GM19397 (cell line): ENCODE data around the gene BTD.

Experiments
- ATAC-seq: cut with Tn5 transposase; IDR thresholded peaks from one replicate; pipeline ENCODE4 v1.9.1; 2021; ENCODE audit warnings: mild to moderate bottlenecking, moderate library complexity; ENCODE audit not compliant: unreplicated experiment

The BTD gene

DNA sequence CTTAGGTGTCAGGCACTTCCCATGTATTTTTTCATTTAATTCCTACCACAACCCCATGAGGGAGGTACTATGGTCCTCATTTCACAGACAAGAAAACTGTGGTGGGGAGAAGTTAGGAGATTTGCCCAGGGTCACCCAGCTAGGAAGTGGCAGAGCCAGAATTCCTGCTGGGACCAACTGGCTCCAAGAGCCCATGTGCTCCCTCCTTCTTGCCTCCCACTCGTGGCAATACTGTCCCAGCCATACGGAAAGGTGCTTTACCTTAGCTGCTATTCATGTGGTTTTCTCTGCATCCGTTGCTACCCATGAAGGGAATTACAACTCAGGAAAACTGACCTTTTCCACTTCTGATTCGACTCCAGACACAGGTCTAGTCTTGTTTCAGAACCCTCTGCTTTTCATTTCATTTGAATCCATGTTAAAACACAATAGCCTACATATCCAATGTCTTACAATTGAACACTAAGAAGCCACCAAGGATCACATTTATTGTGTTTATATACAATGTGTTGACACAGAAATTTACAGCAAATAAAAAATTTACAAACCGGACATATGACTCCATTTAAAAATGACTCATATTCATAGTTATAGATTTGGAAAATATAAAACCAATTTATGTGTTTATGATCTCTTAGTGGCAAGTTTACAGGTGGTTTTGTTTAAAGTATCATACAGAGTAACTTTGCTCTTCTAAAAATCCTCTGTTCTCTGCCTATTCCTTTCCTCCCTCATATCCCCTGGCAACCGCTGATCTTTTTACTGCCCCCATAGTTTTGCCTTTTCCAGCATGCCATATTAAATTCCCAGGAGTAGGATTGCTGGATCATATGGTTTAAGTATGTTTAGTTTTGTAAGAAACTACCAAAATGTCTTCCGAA lies 58.8 kb downstream of the BTD start:
- ATAC-seq = no peak

DNA sequence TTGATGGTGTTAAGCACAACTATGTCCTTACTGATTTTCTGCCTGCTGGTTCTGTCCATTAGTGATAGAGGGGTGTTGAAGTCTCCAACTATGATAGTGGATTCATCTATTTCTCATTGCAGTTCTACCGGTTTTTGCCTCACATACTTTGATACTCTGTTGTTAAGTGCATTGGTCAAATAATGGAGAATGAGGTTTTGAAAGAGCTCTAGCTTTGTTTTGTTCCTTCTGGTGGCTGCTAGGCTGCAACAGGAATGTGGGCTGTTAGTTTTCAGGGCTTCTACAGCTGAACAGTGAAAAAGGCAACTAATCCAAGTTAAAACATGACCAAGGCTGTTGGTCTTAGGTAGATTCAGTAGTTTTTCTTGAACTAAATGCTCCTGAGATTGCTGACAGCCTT lies 62.6 kb downstream of the BTD start:
- no peak for ATAC-seq

DNA sequence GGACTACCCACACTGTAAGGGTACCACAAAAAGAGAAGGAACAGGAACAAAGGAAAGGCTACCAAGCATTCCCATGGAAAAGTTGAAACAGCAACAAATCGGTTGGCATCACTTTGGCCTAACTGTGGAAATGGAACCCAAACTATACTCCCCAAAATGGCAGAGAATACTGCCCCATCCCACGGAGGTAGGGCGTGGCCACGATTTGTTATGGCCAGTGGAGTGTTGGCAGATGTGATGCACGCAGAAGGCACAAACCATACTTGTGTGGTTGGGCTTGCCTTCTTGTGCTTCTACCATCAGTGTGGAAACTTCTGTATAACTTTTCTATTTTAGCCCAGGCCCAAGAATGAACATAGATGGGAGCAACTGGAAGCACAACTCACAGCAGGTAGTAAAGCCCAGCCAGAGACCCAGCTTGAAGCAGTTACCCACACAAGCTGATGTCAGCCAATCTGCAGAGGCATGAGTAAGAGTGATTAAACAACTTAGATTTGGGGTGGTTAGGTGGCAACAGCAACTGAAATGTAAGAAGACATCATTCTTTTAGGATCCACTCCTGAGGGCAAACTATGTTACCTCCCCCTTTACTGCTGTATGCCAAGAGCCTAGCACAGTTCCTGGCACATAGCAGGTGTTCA lies 64.1 kb downstream of the BTD start:
- ATAC-seq = no peak

DNA sequence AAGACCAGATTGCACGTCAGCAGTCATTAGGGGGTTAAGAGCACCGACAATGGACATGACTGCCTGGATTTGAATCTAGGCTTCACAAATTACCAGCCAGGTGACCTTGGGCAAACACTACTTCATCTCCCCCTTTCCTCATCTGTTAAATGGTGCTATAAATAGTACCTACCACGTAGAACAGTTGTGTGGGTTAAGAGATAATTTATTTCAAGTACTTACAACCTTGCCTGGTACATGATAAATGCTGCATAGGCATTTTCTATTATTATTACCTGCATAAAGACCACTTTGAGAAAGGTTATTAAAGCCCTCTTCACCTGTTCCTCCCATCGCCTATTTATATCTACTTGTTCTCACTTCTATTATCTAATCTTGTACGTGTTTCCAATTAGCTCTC lies 64.7 kb downstream of the BTD start:
- ATAC-seq = no peak

DNA sequence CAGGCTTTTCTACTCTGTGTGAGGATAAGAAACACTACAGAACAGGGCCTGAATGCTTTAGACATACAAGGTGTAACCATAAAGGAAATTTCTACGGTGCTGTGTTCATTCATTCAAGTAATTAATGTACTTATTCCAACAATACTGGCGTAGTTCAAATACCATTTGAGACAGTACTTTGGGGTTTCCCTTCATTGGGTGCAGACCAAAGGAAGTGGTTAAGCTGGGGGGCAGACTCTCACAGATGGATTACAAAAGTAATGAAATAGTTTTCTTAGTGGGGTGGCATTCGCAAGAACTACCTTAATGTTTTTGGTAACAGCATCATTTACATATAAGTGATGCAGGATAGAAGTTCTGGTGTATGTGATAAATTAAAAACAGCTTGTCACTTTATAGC lies 65.9 kb downstream of the BTD start:
- ATAC-seq = no peak

DNA sequence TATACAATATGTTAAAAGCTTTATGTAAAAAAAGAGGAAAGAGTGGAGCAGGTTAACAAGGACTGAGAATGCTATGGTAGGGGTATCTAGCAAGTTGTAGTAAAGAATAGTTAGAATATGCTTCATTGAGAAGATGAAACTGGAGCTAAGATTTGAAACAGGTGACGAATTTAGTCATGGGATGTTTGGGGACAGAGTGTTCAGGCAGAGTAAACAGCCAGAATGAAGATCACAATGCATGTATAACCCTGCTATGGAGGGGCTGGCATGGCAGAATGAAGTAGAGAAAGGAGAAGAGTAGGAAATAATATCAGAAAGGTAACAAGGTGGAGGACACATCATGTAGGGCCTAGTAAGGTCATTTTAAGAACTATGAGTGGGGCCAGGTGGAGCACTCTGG lies 72.0 kb downstream of the BTD start:
- ATAC-seq = no peak

DNA sequence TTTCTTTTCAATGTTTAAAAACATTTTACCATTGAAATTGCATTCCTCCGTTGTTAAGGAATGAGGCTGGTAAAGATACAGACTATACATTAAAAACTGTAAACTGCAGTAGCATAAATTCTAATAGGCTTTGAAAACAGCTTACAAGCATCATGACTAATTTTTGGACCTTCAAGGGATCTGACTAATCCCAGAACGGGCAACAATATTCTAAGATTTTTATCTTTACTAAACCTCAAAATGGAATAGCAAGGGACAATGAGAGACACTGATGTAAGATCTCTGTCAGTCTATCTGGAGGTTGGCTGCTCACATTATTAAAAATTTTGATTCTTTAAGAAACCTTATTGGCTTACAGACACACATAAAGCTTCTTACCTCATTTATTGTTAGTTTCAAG lies 74.7 kb downstream of the BTD start:
- no peak for ATAC-seq

DNA sequence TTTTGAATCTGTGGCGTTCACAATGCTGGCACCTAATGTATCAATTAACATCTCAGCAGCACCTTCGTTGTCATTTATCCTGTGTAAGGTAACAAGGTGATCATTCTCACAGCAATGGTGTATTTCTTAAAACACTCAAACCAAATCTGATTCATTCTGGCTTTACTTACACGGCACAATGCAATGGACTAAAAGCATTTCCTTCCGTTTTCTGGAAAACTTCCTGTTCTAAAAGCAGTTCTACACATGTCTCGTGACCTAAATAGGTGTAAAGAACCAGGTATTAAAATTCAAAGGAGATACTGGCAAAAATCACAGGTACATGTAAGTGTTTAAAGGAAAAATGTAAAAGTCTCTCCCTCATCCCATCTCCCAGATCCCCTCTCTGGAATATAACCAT lies 77.8 kb downstream of the BTD start:
- ATAC-seq = no peak

DNA sequence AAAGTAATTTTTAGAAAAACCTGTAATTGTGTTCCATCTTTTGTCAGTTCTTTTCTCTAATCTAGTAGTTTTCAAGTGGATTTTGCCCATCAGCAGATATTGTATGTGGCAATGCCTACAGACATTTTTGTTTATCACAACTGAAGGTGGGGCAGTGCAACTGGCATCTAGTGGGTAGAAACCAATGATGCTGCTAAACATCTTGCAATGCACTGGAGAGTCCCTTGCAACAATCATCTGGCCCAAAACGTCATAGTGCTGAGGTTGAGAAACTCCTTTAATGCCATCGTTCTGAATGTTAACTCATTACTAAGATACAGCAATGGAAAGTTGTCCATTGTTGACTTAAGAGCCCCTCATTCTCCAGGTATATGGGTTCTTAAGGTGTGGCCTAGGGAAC lies 80.1 kb downstream of the BTD start:
- ATAC-seq = no peak

DNA sequence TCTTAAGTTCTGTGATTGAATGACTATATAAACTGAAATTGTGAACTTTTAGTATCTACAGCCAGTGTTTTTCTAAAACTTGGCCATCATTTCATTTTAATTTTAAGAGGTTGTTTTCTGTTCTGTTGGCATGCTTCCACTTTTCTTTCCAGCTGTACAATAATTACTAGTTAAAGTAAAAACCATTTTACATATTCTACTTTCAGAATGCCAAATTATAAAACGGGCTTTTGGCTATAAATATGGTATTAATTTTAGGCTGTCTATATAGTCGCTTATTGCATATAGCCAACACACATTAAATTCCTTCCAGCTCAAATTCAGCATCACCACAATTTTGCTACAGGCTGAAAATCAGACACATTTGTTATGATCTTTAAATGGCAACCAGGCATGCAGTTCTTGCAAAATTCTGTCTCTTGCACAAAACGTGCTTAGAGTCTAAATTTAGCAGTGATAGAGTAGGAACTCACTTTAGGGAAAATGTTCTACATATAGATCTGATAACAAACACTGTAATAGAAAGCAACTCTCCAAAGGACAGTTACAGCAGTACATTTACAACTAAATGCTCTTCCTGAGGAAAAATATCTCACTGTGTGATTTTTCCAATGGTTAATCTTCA lies 81.1 kb downstream of the BTD start:
- ATAC-seq = no peak

DNA sequence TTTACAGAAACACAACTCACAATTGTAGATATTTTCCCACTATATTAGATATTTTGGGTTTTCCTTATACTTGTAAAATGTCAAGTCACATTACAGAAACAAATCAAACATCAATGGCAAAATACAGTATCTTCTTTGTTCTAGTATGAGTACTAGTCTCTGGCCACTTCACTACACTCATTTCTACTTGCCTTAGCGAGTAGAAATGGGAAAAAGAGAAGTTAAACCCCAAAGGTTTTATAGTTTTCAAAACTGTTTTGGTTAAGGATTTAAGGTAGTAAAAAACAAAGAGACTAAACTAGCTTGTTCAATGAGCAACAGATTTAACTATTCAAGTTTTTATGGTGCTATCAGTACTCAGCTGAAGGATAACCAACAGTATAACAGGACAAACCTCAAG lies 81.7 kb downstream of the BTD start:
- no peak for ATAC-seq

DNA sequence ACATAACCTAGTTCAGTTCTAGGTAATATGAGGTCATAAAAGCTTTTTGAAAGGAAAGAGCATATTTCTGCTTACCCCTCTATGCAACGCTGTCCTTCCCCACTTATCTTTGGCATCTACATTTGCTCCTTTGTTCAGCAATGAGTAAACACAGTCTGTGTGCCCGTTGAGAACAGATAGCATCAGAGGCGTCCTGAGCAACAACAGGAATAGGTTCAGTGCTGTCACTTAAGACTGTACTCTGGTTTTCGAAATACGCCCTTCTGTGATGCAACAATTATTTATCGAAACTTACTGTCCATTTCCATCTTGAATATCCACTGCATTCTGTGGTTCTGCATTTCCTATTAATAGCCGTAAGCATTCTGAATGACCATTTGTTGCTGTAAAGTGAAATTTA lies 84.4 kb downstream of the BTD start:
- ATAC-seq = no peak

DNA sequence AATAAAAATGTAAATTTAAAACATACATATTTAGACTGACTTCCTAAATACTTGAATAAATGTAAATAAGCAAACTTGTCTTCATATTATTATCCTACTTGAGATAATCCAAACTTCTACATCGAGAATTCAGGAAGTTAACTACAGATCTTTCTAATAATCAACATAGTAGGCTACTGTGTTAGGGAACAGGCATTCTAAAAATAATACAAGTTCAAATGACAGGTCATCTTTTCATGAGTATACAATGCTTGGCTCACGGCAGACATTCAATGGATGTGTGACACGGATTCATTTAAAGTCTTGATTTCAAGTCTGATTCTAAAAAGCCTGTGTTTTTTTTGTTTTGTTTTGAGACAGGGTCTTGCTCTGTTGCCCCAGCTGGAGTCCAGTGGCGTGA lies 88.7 kb downstream of the BTD start:
- no peak for ATAC-seq

DNA sequence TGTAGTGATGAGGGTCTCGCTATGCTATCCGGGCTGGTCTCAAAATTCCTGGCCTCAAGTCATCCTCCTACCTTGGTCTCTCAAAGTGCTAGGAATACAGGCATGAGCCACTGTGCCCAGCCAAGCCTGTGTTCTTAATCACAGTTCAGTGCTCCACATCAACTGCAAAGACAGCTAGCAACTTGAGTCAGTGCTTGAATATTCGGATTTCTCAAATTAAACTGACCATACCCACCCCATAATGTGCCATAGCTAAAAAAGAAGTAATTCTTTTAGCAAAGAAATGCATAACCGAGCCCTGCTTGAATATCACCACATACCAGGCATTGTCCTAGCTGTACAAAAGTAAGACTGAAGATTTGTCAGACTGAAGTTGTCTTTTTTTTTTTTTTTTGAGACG lies 89.2 kb downstream of the BTD start:
- no peak for ATAC-seq

DNA sequence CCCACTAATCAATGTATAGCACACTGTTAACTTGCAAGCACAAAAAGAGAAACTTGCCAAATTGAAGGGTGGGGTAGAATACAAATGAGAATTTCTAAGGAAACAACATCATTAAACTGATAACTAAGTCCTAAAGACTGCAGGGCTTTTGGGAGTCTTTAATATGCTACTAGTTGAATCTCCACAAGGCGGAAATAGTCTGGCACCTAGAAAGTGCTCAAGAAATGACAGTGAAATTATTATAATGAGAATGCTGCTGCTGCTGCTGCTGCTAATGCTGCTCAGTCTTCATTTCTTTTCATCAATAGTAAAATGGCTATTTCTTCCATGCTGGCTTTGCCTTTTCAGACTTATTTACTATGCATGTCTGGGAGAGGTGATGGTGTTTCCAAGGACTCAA lies 91.8 kb downstream of the BTD start:
- no peak for ATAC-seq

DNA sequence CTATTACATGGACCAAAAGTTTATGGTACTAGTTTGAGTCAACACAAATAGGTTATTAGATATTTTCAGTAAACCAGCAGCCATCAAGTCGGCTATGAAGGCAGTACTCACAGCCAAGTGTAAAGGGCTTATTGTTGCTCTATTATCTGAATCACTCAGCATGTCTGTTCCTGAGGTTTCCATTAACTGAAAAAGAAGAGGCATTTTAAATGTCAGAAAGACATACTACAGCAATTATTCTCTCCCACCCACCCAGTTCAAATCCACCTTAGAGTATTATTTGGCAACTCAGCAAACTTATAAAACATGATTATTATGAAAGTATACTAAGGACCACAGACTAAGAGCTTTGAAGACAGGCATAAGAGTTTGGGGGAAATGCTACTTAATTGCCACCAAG lies 93.1 kb downstream of the BTD start:
- no peak for ATAC-seq
